HFFc6 (cell line): ENCODE data around the gene CHST2. TPM values are rescaled to one million over a fixed set of nuclear protein-coding genes. Genes with fewer than 3 reads are reported as not detected.

Experiments
- DNase-seq: peaks from one replicate; pipeline ENCODE4 v3.0.0-alpha.2; 2018
- H3K27ac Mint-ChIP-seq: 2 replicates; pipeline ENCODE4 v1.8.0; 2020; ENCODE audit warnings: mild to moderate bottlenecking, mixed read lengths
- H3K27me3 Mint-ChIP-seq: 2 replicates; pipeline ENCODE4 v1.8.0; 2021; ENCODE audit warnings: mild to moderate bottlenecking, moderate library complexity, mixed read lengths; ENCODE audit not compliant: insufficient read depth
- H3K36me3 Mint-ChIP-seq: 2 replicates; pipeline ENCODE4 v1.8.0; 2021; ENCODE audit warnings: low read depth, mixed read lengths
- H3K4me1 Mint-ChIP-seq: 2 replicates; pipeline ENCODE4 v1.8.0; 2020; ENCODE audit warnings: low read depth, mixed read lengths
- H3K4me3 Mint-ChIP-seq: 2 replicates; pipeline ENCODE4 v1.8.0; 2020; ENCODE audit warnings: mild to moderate bottlenecking, moderate library complexity, mixed read lengths
- H3K9me3 Mint-ChIP-seq: 2 replicates; pipeline ENCODE4 v1.8.0; 2020; ENCODE audit warnings: mild to moderate bottlenecking, mixed read lengths
- CTCF ChIP-seq: fragments of 200-600 bp; sonication (generic); IDR thresholded peaks from 2 replicates; pipeline ENCODE4 v1.5.0; 2021; ENCODE audit warnings: antibody characterized with exemption, mild to moderate bottlenecking
- total RNA-seq, 6 experiments: library from RNA; stranded (reverse); fragmentation: NEBNext Ultra II Directional; extraction: Animal tissue kit (Norgen Biotek cat#: 25700); gene quantifications; 2 replicates in 1 of 6; 3 replicates in 5 of 6; pipeline ENCODE4 v1.2.3, GENCODE V29; 2021

The CHST2 gene
- total RNA-seq, 6 experiments from 2014 or later = 2.6 to 4.3 (median 3.8) TPM

GRCh38 chr3:143100451-143100850 lies 19.1 kb upstream of the CHST2 start:
- DNase-seq = no peak
- H3K27me3 Mint-ChIP-seq = peaks cover 7% of the 10 kb centered on the region; the same call in 1 of the 2 replicates
- H3K4me1 Mint-ChIP-seq = no peaks in the 10 kb centered on the region
- H3K9me3 Mint-ChIP-seq = peaks cover 12% of the 10 kb centered on the region
- no peak overlapping the region for H3K4me3 Mint-ChIP-seq
- H3K27ac Mint-ChIP-seq = no peak overlapping the region
- TF ChIP-seq CTCF = no peak
- peaks cover under 1% of the 10 kb centered on the region; the same call in 1 of the 2 replicates for H3K36me3 Mint-ChIP-seq

- Mint-ChIP-seq H3K27me3 (peaks cover 7% of the 10 kb centered on the region; the same call in 1 of the 2 replicates), H3K27ac (no peak overlapping the region), H3K4me3 (no peak overlapping the region), H3K4me1 (no peaks in the 10 kb centered on the region), H3K36me3 (peaks cover 4% of the 10 kb centered on the region; the same call in 1 of the 2 replicates), H3K9me3 (peaks cover 22% of the 10 kb centered on the region)
- TF ChIP-seq CTCF = no peak
- no peak for DNase-seq
Measured at GRCh38 chr3:143101792-143102381, 17.7 kb upstream of the CHST2 start.

GRCh38 chr3:143103652-143104051 lies 15.9 kb upstream of the CHST2 start:
- H3K27me3 Mint-ChIP-seq = peaks cover 7% of the 10 kb centered on the region; the same call in 1 of the 2 replicates
- H3K4me1 Mint-ChIP-seq = no peaks in the 10 kb centered on the region
- no peak for DNase-seq
- no peak overlapping the region for H3K27ac Mint-ChIP-seq
- H3K36me3 Mint-ChIP-seq = peaks cover 4% of the 10 kb centered on the region; the same call in 1 of the 2 replicates
- H3K9me3 Mint-ChIP-seq = peaks cover 22% of the 10 kb centered on the region
- no peak overlapping the region for H3K4me3 Mint-ChIP-seq
- TF ChIP-seq CTCF = no peak

- Mint-ChIP-seq H3K4me1 (no peaks in the 10 kb centered on the region), H3K27me3 (peaks cover 3% of the 10 kb centered on the region; the same call in 1 of the 2 replicates), H3K36me3 (peaks cover 4% of the 10 kb centered on the region; the same call in 1 of the 2 replicates), H3K27ac (no peak overlapping the region), H3K9me3 (peaks cover 22% of the 10 kb centered on the region), H3K4me3 (no peak overlapping the region)
- no peak for TF ChIP-seq CTCF
- no peak for DNase-seq
Measured at GRCh38 chr3:143105170-143105569, 14.4 kb upstream of the CHST2 start.

GRCh38 chr3:143109861-143110260 lies 9.7 kb upstream of the CHST2 start:
- Mint-ChIP-seq H3K4me3 (no peak overlapping the region), H3K27me3 (peaks cover 10% of the 10 kb centered on the region), H3K36me3 (peaks cover 4% of the 10 kb centered on the region; the same call in 1 of the 2 replicates), H3K4me1 (no peaks in the 10 kb centered on the region), H3K9me3 (peaks cover 16% of the 10 kb centered on the region), H3K27ac (no peak overlapping the region)
- TF ChIP-seq CTCF = no peak
- DNase-seq = no peak
